ENCODE data around the gene ALKBH4.
"Not testable (repeated sequence)": the region's sequence is repeated elsewhere in the genome, so short reads cannot be mapped to it uniquely, and the experiment has no call there.

GRCh38 chr7:102507410-102508088 is 42.9 kb upstream of the ALKBH4 start:
- TF ChIP-seq RFX5 (IDR thresholded peaks at IDR 0.05; ENCODE audit: low read depth, low read length), result not testable (repeated sequence)
- TF ChIP-seq, protein P1, sequence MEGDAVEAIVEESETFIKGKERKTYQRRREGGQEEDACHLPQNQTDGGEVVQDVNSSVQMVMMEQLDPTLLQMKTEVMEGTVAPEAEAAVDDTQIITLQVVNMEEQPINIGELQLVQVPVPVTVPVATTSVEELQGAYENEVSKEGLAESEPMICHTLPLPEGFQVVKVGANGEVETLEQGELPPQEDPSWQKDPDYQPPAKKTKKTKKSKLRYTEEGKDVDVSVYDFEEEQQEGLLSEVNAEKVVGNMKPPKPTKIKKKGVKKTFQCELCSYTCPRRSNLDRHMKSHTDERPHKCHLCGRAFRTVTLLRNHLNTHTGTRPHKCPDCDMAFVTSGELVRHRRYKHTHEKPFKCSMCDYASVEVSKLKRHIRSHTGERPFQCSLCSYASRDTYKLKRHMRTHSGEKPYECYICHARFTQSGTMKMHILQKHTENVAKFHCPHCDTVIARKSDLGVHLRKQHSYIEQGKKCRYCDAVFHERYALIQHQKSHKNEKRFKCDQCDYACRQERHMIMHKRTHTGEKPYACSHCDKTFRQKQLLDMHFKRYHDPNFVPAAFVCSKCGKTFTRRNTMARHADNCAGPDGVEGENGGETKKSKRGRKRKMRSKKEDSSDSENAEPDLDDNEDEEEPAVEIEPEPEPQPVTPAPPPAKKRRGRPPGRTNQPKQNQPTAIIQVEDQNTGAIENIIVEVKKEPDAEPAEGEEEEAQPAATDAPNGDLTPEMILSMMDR (conservative IDR thresholded peaks at IDR 0.05; ENCODE audit: low read depth, low read length), result not testable (repeated sequence)
